Thoracic aorta (tissue), 2 donors: ENCODE results near the gene HMCN2. TPM values are rescaled to one million over a fixed set of nuclear protein-coding genes. Genes with fewer than 3 reads are reported as not detected.

ENCODE experiments used
- ATAC-seq: fragments of 150-250 bp; one replicate; pipeline ENCODE4 v1.8.0; 2017; ENCODE audit warnings: low read depth; ENCODE audit not compliant: insufficient number of reproducible peaks, low FRiP score
- DNase-seq: peaks from one replicate; pipeline ENCODE4 v3.0.0-alpha.2; 2020; ENCODE audit warnings: low spot score
- H3K27ac ChIP-seq, 2 donors: fragments of 200-600 bp; sonication (generic); 1 replicate in 1 of 2; 2 replicates in 1 of 2; pipeline ENCODE4 v1.5.1; 2016; ENCODE audit warnings: mild to moderate bottlenecking in 2 of 2, moderate library complexity in 2 of 2
- H3K27me3 ChIP-seq: fragments of 200-600 bp; sonication (generic); replicated peaks from 2 replicates; pipeline ENCODE4 v1.6.0; 2016; ENCODE audit warnings: mild to moderate bottlenecking; ENCODE audit not compliant: insufficient read depth
- H3K36me3 ChIP-seq: fragments of 200-600 bp; sonication (generic); one replicate; pipeline ENCODE4 v1.5.1; 2016
- H3K4me1 ChIP-seq, 2 donors: fragments of 200-600 bp; sonication (generic); 1 replicate in 1 of 2; 2 replicates in 1 of 2; pipeline versions ENCODE4 v1.5.1 to v1.6.0; 2016; ENCODE audit warnings: low read depth in 2 of 2, mild to moderate bottlenecking in 1 of 2; ENCODE audit not compliant: control insufficient read depth in 1 of 2
- H3K4me3 ChIP-seq: fragments of 200-600 bp; sonication (generic); 2 replicates; pipeline ENCODE4 v1.5.1; 2016; ENCODE audit warnings: mild to moderate bottlenecking
- H3K9me3 ChIP-seq: fragments of 200-600 bp; sonication (generic); 2 replicates; pipeline ENCODE4 v1.5.1; 2016
- total RNA-seq, 2 donors: library from RNA; depleted of rRNA; stranded (reverse); fragments of >200 nt; gene quantifications; one replicate each; pipeline versions ENCODE4 v1.1.0 to v1.2.3, GENCODE V29; 2016
- TF ChIP-seq, protein P1 (sequence below): fragments of 200-600 bp; sonication (generic); IDR thresholded peaks from one replicate; pipeline ENCODE4 v1.5.1; 2019; ENCODE audit warnings: antibody characterized with exemption

HMCN2 gene
- total RNA-seq, 2 donors from 2014 or later = 2.4 to 6.3 TPM

DNA sequence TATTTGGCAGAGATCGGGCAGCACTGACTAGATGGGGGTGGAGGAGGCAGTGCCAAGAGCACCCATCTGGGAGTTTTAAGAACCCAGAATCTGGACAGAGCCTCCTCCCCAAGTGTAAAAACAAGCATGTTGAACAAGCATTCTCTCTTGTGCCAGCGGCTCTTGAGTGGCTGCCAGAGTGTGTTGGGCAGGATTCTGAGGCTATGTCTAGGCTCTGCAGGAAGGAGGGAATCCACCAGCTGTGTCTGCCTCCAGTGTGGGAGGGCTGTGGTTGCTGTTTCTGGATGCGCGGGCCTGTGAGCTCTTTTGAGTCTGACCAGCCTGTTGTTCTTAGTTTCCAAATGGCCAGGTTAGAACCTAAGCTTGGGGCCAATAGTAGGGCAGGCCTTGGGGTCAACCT, 39.8 kb downstream of the HMCN2 start:
- H3K4me1 ChIP-seq = no peaks in the 10 kb centered on the region
- TF ChIP-seq, protein P1, sequence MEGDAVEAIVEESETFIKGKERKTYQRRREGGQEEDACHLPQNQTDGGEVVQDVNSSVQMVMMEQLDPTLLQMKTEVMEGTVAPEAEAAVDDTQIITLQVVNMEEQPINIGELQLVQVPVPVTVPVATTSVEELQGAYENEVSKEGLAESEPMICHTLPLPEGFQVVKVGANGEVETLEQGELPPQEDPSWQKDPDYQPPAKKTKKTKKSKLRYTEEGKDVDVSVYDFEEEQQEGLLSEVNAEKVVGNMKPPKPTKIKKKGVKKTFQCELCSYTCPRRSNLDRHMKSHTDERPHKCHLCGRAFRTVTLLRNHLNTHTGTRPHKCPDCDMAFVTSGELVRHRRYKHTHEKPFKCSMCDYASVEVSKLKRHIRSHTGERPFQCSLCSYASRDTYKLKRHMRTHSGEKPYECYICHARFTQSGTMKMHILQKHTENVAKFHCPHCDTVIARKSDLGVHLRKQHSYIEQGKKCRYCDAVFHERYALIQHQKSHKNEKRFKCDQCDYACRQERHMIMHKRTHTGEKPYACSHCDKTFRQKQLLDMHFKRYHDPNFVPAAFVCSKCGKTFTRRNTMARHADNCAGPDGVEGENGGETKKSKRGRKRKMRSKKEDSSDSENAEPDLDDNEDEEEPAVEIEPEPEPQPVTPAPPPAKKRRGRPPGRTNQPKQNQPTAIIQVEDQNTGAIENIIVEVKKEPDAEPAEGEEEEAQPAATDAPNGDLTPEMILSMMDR = no peak
- H3K9me3 ChIP-seq = no peaks in the 10 kb centered on the region
- DNase-seq = no peak
- no peak overlapping the region for H3K4me3 ChIP-seq
- H3K36me3 ChIP-seq = no peaks in the 10 kb centered on the region
- ATAC-seq = no peak
- no peak overlapping the region for H3K27ac ChIP-seq
- no peaks in the 10 kb centered on the region for H3K27me3 ChIP-seq

DNA sequence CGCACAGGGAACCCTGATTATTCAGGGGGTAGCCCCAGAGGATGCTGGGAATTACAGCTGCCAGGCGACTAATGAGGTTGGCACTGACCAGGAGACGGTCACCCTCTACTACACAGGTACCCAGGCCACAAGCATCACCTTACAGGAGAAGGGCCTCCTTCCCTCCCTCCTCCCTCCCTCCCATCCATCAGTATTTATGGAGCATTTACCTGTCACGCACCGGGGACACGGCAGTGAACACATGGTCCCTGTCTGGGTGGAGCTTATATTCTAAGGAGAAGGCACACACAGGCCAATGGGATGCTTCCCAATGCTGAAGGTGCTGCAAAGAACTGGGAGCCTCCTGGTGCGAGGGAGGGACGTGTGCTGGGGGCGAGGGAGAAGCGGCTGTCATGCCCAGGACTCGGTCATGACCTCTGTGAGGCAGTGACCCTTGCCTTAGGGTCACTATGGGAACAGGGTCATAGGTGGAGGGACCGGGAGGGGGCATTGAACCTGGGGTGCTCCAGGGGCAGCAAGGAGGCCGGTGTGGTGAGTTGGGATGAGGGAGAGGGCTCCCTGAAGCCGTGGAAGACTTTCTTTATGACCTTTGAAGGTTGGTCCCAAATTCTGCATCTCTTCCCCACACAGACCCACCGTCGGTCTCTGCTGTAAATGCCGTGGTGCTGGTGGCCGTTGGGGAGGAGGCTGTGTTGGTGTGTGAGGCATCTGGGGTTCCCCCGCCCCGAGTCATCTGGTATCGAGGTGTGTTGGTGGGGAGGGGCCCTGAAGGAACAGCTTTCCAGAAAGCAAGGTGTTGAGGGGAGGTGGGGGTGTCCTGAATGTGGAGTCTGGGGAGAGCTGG, 41.5 kb downstream of the HMCN2 start:
- no peak for ATAC-seq

GRCh38 chr9:130307667-130307943, 42.0 kb downstream of the HMCN2 start:
- Histone ChIP-seq H3K4me3 (no peak overlapping the region), H3K4me1 (no peaks in the 10 kb centered on the region), H3K9me3 (no peaks in the 10 kb centered on the region), H3K27ac (no peak overlapping the region), H3K36me3 (no peaks in the 10 kb centered on the region), H3K27me3 (no peaks in the 10 kb centered on the region)
- TF ChIP-seq, protein P1 = no peak
- DNase-seq (no peak), ATAC-seq (no peak)

More for the DNA sequence above, 41.5 kb downstream of the HMCN2 start:
- no peak for DNase-seq
- TF ChIP-seq, protein P1 = no peak
- Histone ChIP-seq H3K4me1 (no peaks in the 10 kb centered on the region), H3K4me3 (no peak overlapping the region), H3K9me3 (no peaks in the 10 kb centered on the region), H3K27me3 (no peaks in the 10 kb centered on the region), H3K36me3 (no peaks in the 10 kb centered on the region), H3K27ac (no peak overlapping the region)

GRCh38 chr9:130308081-130308571, 42.6 kb downstream of the HMCN2 start:
- Histone ChIP-seq H3K27ac (no peak overlapping the region), H3K4me1 (no peaks in the 10 kb centered on the region), H3K9me3 (no peaks in the 10 kb centered on the region), H3K36me3 (no peaks in the 10 kb centered on the region), H3K27me3 (no peaks in the 10 kb centered on the region), H3K4me3 (no peak overlapping the region)
- DNase-seq = no peak
- TF ChIP-seq, protein P1 = no peak
- no peak for ATAC-seq

DNA sequence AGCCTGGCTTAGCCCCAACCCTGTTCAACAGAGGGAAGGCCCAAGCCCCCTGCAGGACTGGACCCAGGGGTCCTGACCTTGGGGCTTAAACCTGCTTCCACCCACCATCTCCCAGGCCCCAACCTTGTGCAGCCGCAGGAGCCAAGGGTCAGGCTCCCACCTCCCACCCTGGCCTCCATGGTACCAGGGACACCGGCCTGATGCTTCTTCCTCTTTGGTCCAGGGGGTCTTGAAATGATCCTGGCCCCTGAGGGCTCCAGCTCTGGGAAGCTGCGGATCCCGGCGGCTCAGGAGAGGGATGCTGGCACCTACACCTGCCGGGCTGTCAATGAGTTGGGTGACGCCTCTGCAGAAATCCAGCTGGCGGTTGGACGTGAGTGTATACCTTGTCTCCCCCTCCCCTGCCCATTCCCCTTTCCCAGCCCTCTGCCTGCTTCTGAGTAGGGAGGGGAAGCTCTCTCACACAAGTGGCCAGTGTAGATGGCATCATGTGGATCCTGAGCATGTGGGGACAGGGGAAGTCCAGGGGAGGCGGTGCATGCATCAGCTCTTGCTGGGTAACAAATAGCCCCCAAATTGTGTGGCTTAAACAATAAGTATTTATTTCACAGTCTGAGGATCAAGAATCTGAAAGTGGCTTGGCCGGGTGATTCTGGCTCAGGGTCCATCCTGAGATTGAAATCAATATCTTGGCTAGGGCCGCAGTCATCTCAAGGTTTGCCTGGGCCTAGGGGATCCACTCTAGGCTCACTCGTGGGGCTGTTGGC, 44.3 kb downstream of the HMCN2 start:
- no peaks in the 10 kb centered on the region for H3K4me1 ChIP-seq
- H3K27ac ChIP-seq = no peak overlapping the region
- no peaks in the 10 kb centered on the region for H3K9me3 ChIP-seq
- no peaks in the 10 kb centered on the region for H3K36me3 ChIP-seq
- no peaks in the 10 kb centered on the region for H3K27me3 ChIP-seq
- no peak overlapping the region for H3K4me3 ChIP-seq
- TF ChIP-seq, protein P1 = no peak
- ATAC-seq (no peak), DNase-seq (no peak)
